Parathyroid adenoma (tissue), 2 donors: ENCODE data around the gene PRKAR1B.

Source experiments
- H2AFZ ChIP-seq: fragments of 300-600 bp; sonication (generic); one replicate; pipeline ENCODE4 v1.7.0; 2017; ENCODE audit warnings: antibody characterized with exemption, mild to moderate bottlenecking
- H3K27ac ChIP-seq: fragments of 300-600 bp; sonication (generic); one replicate; pipeline ENCODE4 v1.7.0; 2017
- H3K27me3 ChIP-seq: fragments of 300-600 bp; sonication (generic); one replicate; pipeline ENCODE4 v1.7.0; 2017; ENCODE audit warnings: low read length; ENCODE audit not compliant: control insufficient read depth, insufficient read depth
- H3K36me3 ChIP-seq: fragments of 300-600 bp; sonication (generic); one replicate; pipeline ENCODE4 v1.7.0; 2017; ENCODE audit warnings: low read length; ENCODE audit not compliant: control insufficient read depth, insufficient read depth
- H3K4me1 ChIP-seq: fragments of 300-600 bp; sonication (generic); one replicate; pipeline ENCODE4 v1.7.0; 2017; ENCODE audit warnings: control low read depth
- H3K4me2 ChIP-seq: fragments of 300-600 bp; sonication (generic); one replicate; pipeline ENCODE4 v1.7.0; 2017; ENCODE audit warnings: low read length
- H3K4me3 ChIP-seq: fragments of 300-600 bp; sonication (generic); one replicate; pipeline ENCODE4 v1.7.0; 2017; ENCODE audit warnings: low read depth, low read length
- H3K79me2 ChIP-seq: fragments of 300-600 bp; sonication (generic); one replicate; pipeline ENCODE4 v1.7.0; 2017; ENCODE audit warnings: control low read depth
- H3K9ac ChIP-seq: fragments of 300-600 bp; sonication (generic); one replicate; pipeline ENCODE4 v1.7.0; 2017; ENCODE audit warnings: mild to moderate bottlenecking
- H3K9me3 ChIP-seq: fragments of 300-600 bp; sonication (generic); one replicate; pipeline ENCODE4 v1.7.0; 2017; ENCODE audit warnings: low read length; ENCODE audit not compliant: control insufficient read depth
- CTCF ChIP-seq: fragments of 300-600 bp; sonication (generic); IDR thresholded peaks from one replicate; pipeline ENCODE4 v1.7.0; 2017; ENCODE audit warnings: antibody characterized with exemption, mild to moderate bottlenecking
- donor health status: primary hyperparathyroidism.

The PRKAR1B gene

GRCh38 chr7:632831-633210 is 94.3 kb downstream of the PRKAR1B start:
- H3K36me3 ChIP-seq = no peaks in the 10 kb centered on the region
- H3K27me3 ChIP-seq = no peaks in the 10 kb centered on the region
- H3K27ac ChIP-seq = no peak overlapping the region
- H3K4me1 ChIP-seq = no peaks in the 10 kb centered on the region
- no peak overlapping the region for H3K4me3 ChIP-seq
- TF ChIP-seq CTCF = no peak
- no peak overlapping the region for H2AFZ ChIP-seq
- no peak overlapping the region for H3K9ac ChIP-seq
- no peak overlapping the region for H3K4me2 ChIP-seq
- no peaks in the 10 kb centered on the region for H3K79me2 ChIP-seq
- no peaks in the 10 kb centered on the region for H3K9me3 ChIP-seq

GRCh38 chr7:631964-632830 is 94.9 kb downstream of the PRKAR1B start:
- H3K79me2 ChIP-seq = no peaks in the 10 kb centered on the region
- H3K4me2 ChIP-seq = no peak overlapping the region
- no peaks in the 10 kb centered on the region for H3K27me3 ChIP-seq
- H3K4me3 ChIP-seq = no peak overlapping the region
- no peak overlapping the region for H3K9ac ChIP-seq
- no peak overlapping the region for H2AFZ ChIP-seq
- H3K36me3 ChIP-seq = no peaks in the 10 kb centered on the region
- H3K4me1 ChIP-seq = no peaks in the 10 kb centered on the region
- no peak overlapping the region for H3K27ac ChIP-seq
- TF ChIP-seq CTCF = no peak
- H3K9me3 ChIP-seq = no peaks in the 10 kb centered on the region

DNA sequence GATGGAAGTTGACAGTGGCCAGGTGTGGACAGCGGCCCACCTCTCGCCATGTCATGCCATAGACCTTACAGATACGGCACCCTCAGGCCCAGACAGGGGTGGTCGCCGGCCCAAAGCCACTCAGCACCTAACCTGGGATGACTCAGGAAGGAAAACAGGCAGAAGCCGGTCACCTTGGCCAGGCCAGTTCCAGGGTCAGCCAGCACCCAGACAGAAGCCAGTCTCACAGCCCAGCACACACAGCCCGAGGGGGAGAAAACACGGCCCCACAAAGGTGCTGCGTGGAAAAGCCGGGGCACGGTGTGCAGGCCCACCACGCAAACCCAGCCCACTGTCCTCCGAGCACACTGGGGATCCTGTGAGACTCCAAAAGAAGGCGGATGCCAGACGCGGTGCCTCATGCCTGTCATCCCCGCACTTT is 95.8 kb downstream of the PRKAR1B start:
- no peak overlapping the region for H3K4me3 ChIP-seq
- H3K27me3 ChIP-seq = no peaks in the 10 kb centered on the region
- no peak overlapping the region for H3K4me2 ChIP-seq
- H2AFZ ChIP-seq = no peak overlapping the region
- TF ChIP-seq CTCF = no peak
- H3K27ac ChIP-seq = no peak overlapping the region
- no peaks in the 10 kb centered on the region for H3K36me3 ChIP-seq
- H3K4me1 ChIP-seq = no peaks in the 10 kb centered on the region
- no peaks in the 10 kb centered on the region for H3K79me2 ChIP-seq
- no peaks in the 10 kb centered on the region for H3K9me3 ChIP-seq
- no peak overlapping the region for H3K9ac ChIP-seq

DNA sequence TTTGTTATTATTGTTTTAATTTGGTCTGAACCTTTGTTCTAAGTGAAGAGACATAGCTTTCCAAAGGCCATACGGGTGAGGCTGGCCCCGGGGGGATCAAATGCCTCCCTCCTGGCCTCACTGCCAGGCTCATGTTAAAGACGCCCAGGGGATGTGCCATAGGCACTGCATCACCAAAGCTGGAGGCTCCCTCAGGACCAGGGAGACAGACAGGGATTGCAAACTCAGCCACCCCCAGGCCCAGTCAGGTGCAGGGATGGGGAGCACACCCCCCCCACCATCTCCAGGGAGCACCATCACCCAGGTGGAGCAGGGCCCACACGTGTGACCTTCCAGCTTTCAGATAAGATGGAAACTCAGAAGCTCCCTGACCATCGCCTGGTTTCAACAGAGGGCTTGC is 96.5 kb downstream of the PRKAR1B start:
- Histone ChIP-seq H3K4me1 (no peaks in the 10 kb centered on the region), H3K9me3 (no peaks in the 10 kb centered on the region), H3K27ac (no peak overlapping the region), H3K79me2 (no peaks in the 10 kb centered on the region), H3K4me3 (no peak overlapping the region), H3K9ac (no peak overlapping the region), H3K27me3 (no peaks in the 10 kb centered on the region), H3K4me2 (no peak overlapping the region), H3K36me3 (no peaks in the 10 kb centered on the region), H2AFZ (no peak overlapping the region)
- no peak for TF ChIP-seq CTCF

DNA sequence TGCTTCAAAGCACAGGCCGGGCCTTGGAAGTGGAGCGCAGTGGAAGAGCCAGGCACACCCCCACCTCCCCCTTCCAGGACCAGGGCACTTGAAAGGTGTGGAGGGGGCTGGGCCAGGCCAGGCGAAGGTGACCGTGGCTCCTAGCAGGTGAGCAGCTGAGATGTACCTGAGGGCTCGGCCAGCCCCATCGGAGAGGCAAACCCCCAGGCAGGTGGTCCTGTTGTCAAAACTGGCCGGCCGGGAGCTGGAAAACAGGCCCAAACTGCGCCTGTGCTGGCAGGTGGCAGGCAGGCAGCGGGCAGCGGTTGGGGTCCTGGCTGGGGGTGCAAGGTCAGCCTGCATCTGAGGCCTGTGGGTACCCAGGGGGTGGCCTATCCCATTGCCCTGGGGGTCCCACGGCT is 97.0 kb downstream of the PRKAR1B start:
- no peak for TF ChIP-seq CTCF
- Histone ChIP-seq H3K4me1 (no peaks in the 10 kb centered on the region), H3K4me2 (no peak overlapping the region), H3K36me3 (no peaks in the 10 kb centered on the region), H3K9me3 (peaks cover 3% of the 10 kb centered on the region), H3K4me3 (no peak overlapping the region), H3K27ac (no peak overlapping the region), H3K9ac (no peak overlapping the region), H3K79me2 (no peaks in the 10 kb centered on the region), H2AFZ (no peak overlapping the region), H3K27me3 (no peaks in the 10 kb centered on the region)
